Smooth muscle cell (in vitro differentiated cells): ENCODE data around the gene RBM47. TPM values are rescaled to one million over a fixed set of nuclear protein-coding genes. Genes with fewer than 3 reads are reported as not detected.

Experiments
- DNase-seq: peaks from one replicate; lab custom pipeline; 2025; ENCODE audit not compliant: unreplicated experiment; lab: John Stamatoyannopoulos, UW
- H2AFZ ChIP-seq: fragments of 200-600 bp; sonication (generic); 2 replicates; pipeline ENCODE4 v1.6.0; 2016; ENCODE audit warnings: antibody characterized with exemption, low read depth, mild to moderate bottlenecking
- H3F3A ChIP-seq: fragments of 200-600 bp; sonication (generic); 2 replicates; pipeline ENCODE4 v1.6.0; 2017; ENCODE audit warnings: antibody characterized with exemption, low read depth
- H3K27ac ChIP-seq: fragments of 200-600 bp; sonication (generic); 2 replicates; pipeline ENCODE4 v1.5.1; 2016; ENCODE audit warnings: low read depth, mild to moderate bottlenecking
- H3K27me3 ChIP-seq: fragments of 200-600 bp; sonication (generic); 2 replicates; pipeline ENCODE4 v1.6.1; 2016; ENCODE audit warnings: low read depth, mild to moderate bottlenecking
- H3K36me3 ChIP-seq: fragments of 200-600 bp; sonication (generic); 2 replicates; pipeline ENCODE4 v1.5.1; 2016; ENCODE audit warnings: low read depth
- H3K4me1 ChIP-seq: fragments of 200-600 bp; sonication (generic); 2 replicates; pipeline ENCODE4 v1.5.1; 2016; ENCODE audit warnings: low read depth
- H3K4me2 ChIP-seq: fragments of 200-600 bp; sonication (generic); 2 replicates; pipeline ENCODE4 v1.6.0; 2016; ENCODE audit warnings: mild to moderate bottlenecking
- H3K4me3 ChIP-seq: fragments of 200-600 bp; sonication (generic); 2 replicates; pipeline ENCODE4 v1.5.1; 2016; ENCODE audit warnings: mild to moderate bottlenecking
- H3K79me2 ChIP-seq: fragments of 200-600 bp; sonication (generic); 2 replicates; pipeline ENCODE4 v1.6.0; 2016; ENCODE audit warnings: low read depth, mild to moderate bottlenecking
- H3K9ac ChIP-seq: fragments of 200-600 bp; sonication (generic); 2 replicates; pipeline ENCODE4 v1.6.0; 2016; ENCODE audit warnings: low read depth
- H3K9me3 ChIP-seq: fragments of 200-600 bp; sonication (generic); replicated peaks from 2 replicates; pipeline ENCODE4 v1.5.1; 2016; ENCODE audit warnings: low read depth
- H4K20me1 ChIP-seq: fragments of 200-600 bp; sonication (generic); 2 replicates; pipeline ENCODE4 v1.6.0; 2016; ENCODE audit warnings: low read depth
- CTCF ChIP-seq: fragments of 200-600 bp; sonication (generic); IDR thresholded peaks from 2 replicates; pipeline ENCODE4 v1.5.1; 2017; ENCODE audit warnings: borderline replicate concordance, mild to moderate bottlenecking, antibody characterized with exemption; ENCODE audit not compliant: insufficient read depth, poor library complexity, severe bottlenecking
- WGBS: methylation state at CpG from one replicate; pipeline ENCODE4 v1.1.7; 2016; ENCODE audit warnings: low lambda C conversion rate; 5-methylcytosine and 5-hydroxymethylcytosine counted together
- polyA plus RNA-seq: library from polyadenylated mRNA; unstranded; fragments of >200 nt; fragmentation: Nextera tagmentation; extraction: Ambion mirVana; gene quantifications from 2 replicates; pipeline ENCODE4 v1.2.1, GENCODE V29; 2016
- total RNA-seq: library from RNA; depleted of rRNA; stranded (reverse); fragments of >200 nt; gene quantifications from 2 replicates; pipeline ENCODE4 v1.2.3, GENCODE V29; 2014

Gene RBM47
- total and polyA plus RNA-seq, 2 experiments from 2014 or later = 3.4 to 5.5 TPM

DNA sequence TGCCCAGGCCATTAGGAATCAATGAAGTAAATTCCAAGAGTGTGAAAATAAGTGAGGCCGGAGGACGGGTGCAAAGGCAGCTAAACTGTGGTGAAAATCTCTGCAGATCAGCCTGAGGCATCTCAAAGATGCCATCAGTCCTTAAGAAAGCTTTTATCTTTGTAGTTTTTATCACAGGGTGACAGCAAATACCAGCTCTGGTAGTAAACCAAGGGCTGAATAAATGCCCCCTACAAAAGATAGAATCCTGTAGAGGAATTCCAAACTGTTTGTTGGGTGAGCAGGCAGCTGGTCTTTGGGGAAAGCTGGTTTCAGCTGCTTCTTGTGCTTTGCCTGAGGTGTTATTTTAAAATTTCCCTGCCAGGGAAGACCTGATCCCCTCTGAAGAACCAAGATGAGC lies 21.6 kb upstream of the RBM47 start:
- Histone ChIP-seq H3K4me3 (no peak overlapping the region), H3K9ac (no peak overlapping the region), H3K9me3 (no peaks in the 10 kb centered on the region), H2AFZ (no peak overlapping the region), H3K27ac (no peak overlapping the region), H3K4me2 (no peak overlapping the region), H3F3A (no peaks in the 10 kb centered on the region), H3K4me1 (peaks cover 5% of the 10 kb centered on the region), H4K20me1 (no peaks in the 10 kb centered on the region), H3K79me2 (no peaks in the 10 kb centered on the region), H3K27me3 (no peaks in the 10 kb centered on the region), H3K36me3 (no peaks in the 10 kb centered on the region)
- no peak for DNase-seq
- TF ChIP-seq CTCF = no peak
- 40% methylated on average over 2 of the region's 2 CpGs for WGBS

- no peaks in the 10 kb centered on the region for H3K9me3 ChIP-seq
- TF ChIP-seq CTCF = no peak
- H3K36me3 ChIP-seq = no peaks in the 10 kb centered on the region
- H3F3A ChIP-seq = no peaks in the 10 kb centered on the region
- no peaks in the 10 kb centered on the region for H4K20me1 ChIP-seq
- no peak overlapping the region for H2AFZ ChIP-seq
- H3K4me1 ChIP-seq = peaks cover 5% of the 10 kb centered on the region
- H3K9ac ChIP-seq = no peak overlapping the region
- no peak overlapping the region for H3K27ac ChIP-seq
- no peak for DNase-seq
- H3K79me2 ChIP-seq = no peaks in the 10 kb centered on the region
- WGBS = 69% methylated on average over 6 of the region's 6 CpGs
- H3K4me3 ChIP-seq = no peak overlapping the region
- no peaks in the 10 kb centered on the region for H3K27me3 ChIP-seq
- no peak overlapping the region for H3K4me2 ChIP-seq
Observed at GRCh38 chr4:40649321-40649720, 19.7 kb upstream of the RBM47 start.

GRCh38 chr4:40648742-40649281 lies 19.1 kb upstream of the RBM47 start:
- no peaks in the 10 kb centered on the region for H3K79me2 ChIP-seq
- TF ChIP-seq CTCF = no peak
- H3K36me3 ChIP-seq = no peaks in the 10 kb centered on the region
- H3K4me2 ChIP-seq = no peak overlapping the region
- no peaks in the 10 kb centered on the region for H3F3A ChIP-seq
- H2AFZ ChIP-seq = no peak overlapping the region
- no peaks in the 10 kb centered on the region for H3K9me3 ChIP-seq
- H3K27ac ChIP-seq = no peak overlapping the region
- 64% methylated on average over 9 of the region's 9 CpGs for WGBS
- no peak for DNase-seq
- H3K9ac ChIP-seq = no peak overlapping the region
- no peak overlapping the region for H3K4me3 ChIP-seq
- H4K20me1 ChIP-seq = no peaks in the 10 kb centered on the region
- no peaks in the 10 kb centered on the region for H3K27me3 ChIP-seq
- peaks cover 5% of the 10 kb centered on the region for H3K4me1 ChIP-seq

DNA sequence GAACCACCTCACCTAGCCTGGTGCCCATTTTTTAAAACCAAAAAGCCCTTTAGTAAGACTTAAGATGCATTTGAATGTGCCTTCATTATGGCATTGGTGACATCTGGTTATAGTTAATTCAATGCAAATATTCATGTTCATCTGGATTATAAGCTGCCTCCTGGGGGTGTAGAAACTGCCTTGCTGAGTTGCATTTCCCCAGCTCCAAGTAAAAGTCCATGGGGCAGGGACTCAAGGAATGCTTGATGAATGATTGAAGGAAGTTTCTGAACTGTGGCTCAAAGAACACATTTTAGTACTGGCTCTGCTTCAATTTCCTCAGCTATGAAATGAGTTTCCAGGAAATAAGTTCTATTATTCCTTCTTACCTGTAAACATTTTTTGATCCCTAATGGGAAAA lies 18.5 kb upstream of the RBM47 start:
- Histone ChIP-seq H3K27ac (no peak overlapping the region), H3K9ac (no peak overlapping the region), H4K20me1 (no peaks in the 10 kb centered on the region), H3K27me3 (no peaks in the 10 kb centered on the region), H3K9me3 (no peaks in the 10 kb centered on the region), H3K4me2 (no peak overlapping the region), H3K36me3 (no peaks in the 10 kb centered on the region), H3F3A (no peaks in the 10 kb centered on the region), H2AFZ (no peak overlapping the region), H3K79me2 (no peaks in the 10 kb centered on the region), H3K4me3 (no peak overlapping the region), H3K4me1 (peaks cover 5% of the 10 kb centered on the region)
- no peak for TF ChIP-seq CTCF
- no peak for DNase-seq
